Measurements from ENCODE around the gene AR. TPM values are rescaled to one million over a fixed set of nuclear protein-coding genes. Genes with fewer than 3 reads are reported as not detected.

AR gene, protein sequence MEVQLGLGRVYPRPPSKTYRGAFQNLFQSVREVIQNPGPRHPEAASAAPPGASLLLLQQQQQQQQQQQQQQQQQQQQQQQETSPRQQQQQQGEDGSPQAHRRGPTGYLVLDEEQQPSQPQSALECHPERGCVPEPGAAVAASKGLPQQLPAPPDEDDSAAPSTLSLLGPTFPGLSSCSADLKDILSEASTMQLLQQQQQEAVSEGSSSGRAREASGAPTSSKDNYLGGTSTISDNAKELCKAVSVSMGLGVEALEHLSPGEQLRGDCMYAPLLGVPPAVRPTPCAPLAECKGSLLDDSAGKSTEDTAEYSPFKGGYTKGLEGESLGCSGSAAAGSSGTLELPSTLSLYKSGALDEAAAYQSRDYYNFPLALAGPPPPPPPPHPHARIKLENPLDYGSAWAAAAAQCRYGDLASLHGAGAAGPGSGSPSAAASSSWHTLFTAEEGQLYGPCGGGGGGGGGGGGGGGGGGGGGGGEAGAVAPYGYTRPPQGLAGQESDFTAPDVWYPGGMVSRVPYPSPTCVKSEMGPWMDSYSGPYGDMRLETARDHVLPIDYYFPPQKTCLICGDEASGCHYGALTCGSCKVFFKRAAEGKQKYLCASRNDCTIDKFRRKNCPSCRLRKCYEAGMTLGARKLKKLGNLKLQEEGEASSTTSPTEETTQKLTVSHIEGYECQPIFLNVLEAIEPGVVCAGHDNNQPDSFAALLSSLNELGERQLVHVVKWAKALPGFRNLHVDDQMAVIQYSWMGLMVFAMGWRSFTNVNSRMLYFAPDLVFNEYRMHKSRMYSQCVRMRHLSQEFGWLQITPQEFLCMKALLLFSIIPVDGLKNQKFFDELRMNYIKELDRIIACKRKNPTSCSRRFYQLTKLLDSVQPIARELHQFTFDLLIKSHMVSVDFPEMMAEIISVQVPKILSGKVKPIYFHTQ
- 1 to 10 TPM; 2.3 to 3.0 (median 3.0) TPM for polyA plus RNA-seq (ENCODE audit: insufficient read length in 3 of 3)
- long read RNA-seq, donor 1: 0 reads
- long read RNA-seq, donor 2: 0 reads
- long read RNA-seq, donor 3: 0 reads
- long read RNA-seq, donor 4: 0 reads
- long read RNA-seq, donor 5: 0 reads
- long read RNA-seq, donor 6, full-length matches to known transcripts: 1 of 1 reads
- long read RNA-seq, donor 6, partial matches to known transcripts: 0 of 1 reads
- long read RNA-seq, donor 6, other reads (novel, unspliced or antisense): 0 of 1 reads
- long read RNA-seq, donor 7, full-length matches to known transcripts: 1 of 1 reads
- long read RNA-seq, donor 7, partial matches to known transcripts: 0 of 1 reads
- long read RNA-seq, donor 7, other reads (novel, unspliced or antisense): 0 of 1 reads
- long read RNA-seq, donor 8: 0 reads
- long read RNA-seq, donor 9, full-length matches to known transcripts: 1 of 1 reads
- long read RNA-seq, donor 9, partial matches to known transcripts: 0 of 1 reads
- long read RNA-seq, donor 9, other reads (novel, unspliced or antisense): 0 of 1 reads
- long read RNA-seq, donor 10, full-length matches to known transcripts: 1 of 1 reads
- long read RNA-seq, donor 10, partial matches to known transcripts: 0 of 1 reads
- long read RNA-seq, donor 10, other reads (novel, unspliced or antisense): 0 of 1 reads
- long read RNA-seq, donor 11: 0 reads
- long read RNA-seq, donor 12, full-length matches to known transcripts: 1 of 1 reads
- long read RNA-seq, donor 12, partial matches to known transcripts: 0 of 1 reads
- long read RNA-seq, donor 12, other reads (novel, unspliced or antisense): 0 of 1 reads
- long read RNA-seq, donor 13: 0 reads
- long read RNA-seq, donor 14, full-length matches to known transcripts: 2 of 2 reads
- long read RNA-seq, donor 14, partial matches to known transcripts: 0 of 2 reads
- long read RNA-seq, donor 14, other reads (novel, unspliced or antisense): 0 of 2 reads
- long read RNA-seq, donor 15: 0 reads
- long read RNA-seq, donor 16: 0 reads

- DNase-seq: peak; percentile 37
Observed at GRCh38 chrX:67543818-67544217, at the start of gene AR. Gene AR (plus strand): TSS chrX:67544021. CDS start chrX:67545147, 1,126 bp downstream.

GRCh38 chrX:67500617-67501016 lies 43.2 kb upstream of the AR start:
- no peak for DNase-seq

DNA sequence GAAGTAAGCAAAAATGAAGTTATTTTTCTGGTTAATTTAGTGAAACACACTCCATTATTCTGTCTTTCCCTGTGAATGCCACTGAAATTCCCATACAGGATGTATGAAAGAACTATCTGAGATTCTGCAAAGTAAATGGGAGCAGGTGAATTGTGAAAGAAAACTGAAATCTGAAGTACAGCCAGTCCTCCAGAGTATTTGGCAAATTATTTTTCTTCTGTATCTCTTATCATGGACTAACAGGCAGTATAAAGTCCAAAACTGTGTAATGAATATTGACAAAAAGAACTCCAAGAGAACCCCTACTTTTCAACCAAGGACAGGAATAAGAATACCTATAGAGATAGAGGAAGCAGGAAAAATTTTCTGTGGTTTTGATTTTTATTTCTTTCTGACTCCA lies 40.8 kb upstream of the AR start:
- no peak for DNase-seq

DNA sequence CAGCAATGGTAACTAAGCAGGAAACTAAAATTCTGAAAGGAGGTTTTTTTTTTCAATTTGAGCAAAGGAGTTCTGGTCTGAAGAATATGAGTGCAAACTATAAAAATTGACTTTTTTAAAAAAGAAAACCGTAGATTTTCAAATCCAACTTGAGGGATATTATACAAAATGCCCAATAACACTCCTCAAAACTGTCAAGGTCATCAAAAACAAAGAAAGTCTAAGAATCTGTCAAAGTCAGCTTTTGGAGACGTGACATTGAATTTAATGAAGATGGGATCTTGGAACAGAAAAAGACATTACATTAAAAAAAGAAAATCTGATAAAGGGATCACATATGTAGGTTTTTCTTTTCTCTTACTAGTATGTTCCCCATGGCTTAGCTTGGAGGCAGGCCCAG lies 40.4 kb upstream of the AR start:
- DNase-seq: no peak

GRCh38 chrX:67520671-67521070 lies 23.1 kb upstream of the AR start:
- DNase-seq: no peak

DNA sequence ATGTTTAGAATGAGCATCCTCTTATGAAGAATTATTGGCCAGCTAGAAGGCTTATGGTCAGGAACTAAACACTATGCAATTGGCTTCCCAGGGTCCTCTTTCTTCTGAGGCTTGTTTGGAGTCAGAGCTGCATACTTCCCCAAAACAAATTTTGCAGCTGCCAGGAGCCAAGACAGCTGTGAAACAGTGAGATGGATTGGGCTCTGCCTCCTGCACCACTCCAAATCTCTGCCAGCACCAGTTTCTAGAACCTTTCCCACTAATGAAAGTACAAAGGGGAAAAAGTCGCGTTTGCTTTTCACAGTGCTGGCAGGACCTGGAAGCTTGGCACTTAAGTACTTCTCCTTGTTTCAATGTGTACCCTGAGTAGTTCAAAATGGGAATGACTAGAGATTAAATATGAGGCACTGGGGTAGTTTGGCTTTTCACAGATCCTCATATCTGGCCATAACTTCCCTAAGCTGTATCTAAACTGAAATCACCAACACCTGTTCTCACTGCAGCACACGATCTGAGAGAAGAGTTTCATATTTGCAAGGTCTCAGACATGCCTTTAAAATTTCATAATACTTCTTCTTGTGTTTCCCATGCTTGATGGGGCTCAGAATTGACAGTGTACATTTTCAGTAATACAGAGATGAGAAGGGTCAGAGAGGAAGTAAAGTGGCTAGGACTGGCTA lies 20.7 kb upstream of the AR start:
- no peak for DNase-seq

- no peak for DNase-seq
Observed at GRCh38 chrX:67523932-67524331, 19.9 kb upstream of the AR start.

DNA sequence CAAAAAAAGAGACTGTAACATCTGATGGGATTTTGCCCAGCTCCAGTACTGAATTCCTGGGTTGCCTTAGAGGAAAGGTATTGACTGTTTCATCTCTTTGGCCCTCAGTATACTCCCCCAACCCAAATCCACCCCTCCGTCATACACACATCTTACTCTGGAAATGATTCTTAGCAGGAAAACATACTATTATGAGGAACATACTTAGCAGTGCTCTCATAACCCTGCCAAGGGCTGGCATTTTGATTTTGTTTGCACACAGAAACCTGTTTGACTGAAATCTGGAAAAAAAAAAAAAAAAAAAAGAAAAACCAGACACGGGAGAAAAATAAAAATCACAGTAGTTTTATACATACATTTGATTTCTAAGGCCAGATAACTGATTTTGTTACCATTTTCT lies 19.4 kb upstream of the AR start:
- DNase-seq: no peak

DNA sequence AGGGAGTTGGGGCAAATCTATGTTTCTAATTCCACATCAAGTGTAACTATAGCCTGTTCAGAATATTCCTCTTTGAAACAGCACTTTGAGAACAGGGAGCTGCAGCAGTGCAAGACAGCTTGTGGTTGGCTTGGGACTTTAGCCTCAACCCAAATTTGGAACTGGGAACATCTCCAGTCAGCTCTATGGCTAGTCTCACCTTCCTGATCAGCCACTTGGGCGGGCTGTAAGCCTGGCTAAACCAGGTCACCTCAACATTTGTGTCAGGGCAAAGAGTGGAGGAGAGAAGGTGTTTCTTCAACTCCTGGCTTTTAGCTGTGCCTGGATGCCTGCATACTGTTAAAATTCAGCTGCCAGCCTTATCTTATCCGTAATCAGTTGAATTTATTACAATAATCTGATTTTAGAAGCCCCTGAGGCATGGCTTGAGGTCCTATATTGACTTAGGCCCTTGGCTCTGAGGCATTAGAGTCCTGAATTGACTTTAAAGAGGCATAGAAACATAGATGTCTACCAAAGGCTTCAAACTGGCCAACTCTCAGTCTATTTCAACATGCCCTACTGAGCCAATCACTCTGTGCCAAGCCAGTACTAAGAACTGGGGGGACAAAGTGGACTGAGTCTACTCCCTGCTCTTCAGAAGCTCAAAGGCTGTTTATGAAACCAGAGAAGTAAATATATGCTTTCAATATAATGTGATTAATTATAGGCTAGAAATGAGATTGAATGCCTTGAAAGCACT lies 18.7 kb upstream of the AR start:
- DNase-seq: no peak

DNA sequence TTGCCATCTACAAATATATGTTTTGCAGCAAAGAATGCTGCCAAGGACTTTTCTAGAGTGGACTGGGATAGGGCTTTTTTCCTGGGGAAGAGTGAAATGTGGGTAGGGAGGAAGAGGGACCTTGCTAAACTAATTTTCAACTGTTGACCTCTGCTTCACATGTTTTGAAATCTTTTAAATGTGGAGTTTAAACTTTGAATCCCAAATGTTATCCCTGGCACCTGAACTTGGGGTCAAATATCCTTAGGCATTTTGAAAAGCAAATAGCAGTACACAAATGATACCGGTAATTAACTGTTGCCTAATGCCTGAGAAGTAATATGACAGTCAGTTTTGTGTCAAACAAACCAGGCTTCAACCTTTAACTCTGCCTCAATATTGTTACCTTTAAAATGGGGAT lies 7.3 kb upstream of the AR start:
- no peak for DNase-seq

DNA sequence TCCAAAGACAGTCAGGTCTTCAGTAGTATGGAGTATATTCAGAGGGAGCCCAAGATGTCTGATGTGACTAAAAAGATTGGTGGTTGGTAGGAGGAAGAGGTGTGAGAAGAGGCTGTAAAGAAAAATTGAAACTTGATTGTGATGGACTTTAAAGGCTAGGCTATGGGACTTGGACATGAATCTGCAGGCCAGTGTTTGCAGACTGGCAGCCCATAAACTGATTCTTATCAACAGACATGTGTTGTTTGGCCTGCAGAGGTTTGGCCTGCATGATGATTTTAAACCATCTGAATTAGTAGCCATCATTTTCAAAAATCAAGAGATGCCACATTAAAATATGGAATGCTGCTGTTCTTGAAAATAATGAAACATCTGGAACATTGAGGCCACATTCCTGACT lies 5.4 kb upstream of the AR start:
- DNase-seq: no peak

DNA sequence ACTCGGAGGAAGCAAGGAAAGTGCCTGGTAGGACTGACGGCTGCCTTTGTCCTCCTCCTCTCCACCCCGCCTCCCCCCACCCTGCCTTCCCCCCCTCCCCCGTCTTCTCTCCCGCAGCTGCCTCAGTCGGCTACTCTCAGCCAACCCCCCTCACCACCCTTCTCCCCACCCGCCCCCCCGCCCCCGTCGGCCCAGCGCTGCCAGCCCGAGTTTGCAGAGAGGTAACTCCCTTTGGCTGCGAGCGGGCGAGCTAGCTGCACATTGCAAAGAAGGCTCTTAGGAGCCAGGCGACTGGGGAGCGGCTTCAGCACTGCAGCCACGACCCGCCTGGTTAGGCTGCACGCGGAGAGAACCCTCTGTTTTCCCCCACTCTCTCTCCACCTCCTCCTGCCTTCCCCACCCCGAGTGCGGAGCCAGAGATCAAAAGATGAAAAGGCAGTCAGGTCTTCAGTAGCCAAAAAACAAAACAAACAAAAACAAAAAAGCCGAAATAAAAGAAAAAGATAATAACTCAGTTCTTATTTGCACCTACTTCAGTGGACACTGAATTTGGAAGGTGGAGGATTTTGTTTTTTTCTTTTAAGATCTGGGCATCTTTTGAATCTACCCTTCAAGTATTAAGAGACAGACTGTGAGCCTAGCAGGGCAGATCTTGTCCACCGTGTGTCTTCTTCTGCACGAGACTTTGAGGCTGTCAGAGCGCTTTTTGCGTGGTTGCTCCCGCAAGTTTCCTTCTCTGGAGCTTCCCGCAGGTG lies 637 bp downstream of the AR start:
- DNase-seq: no peak

DNA sequence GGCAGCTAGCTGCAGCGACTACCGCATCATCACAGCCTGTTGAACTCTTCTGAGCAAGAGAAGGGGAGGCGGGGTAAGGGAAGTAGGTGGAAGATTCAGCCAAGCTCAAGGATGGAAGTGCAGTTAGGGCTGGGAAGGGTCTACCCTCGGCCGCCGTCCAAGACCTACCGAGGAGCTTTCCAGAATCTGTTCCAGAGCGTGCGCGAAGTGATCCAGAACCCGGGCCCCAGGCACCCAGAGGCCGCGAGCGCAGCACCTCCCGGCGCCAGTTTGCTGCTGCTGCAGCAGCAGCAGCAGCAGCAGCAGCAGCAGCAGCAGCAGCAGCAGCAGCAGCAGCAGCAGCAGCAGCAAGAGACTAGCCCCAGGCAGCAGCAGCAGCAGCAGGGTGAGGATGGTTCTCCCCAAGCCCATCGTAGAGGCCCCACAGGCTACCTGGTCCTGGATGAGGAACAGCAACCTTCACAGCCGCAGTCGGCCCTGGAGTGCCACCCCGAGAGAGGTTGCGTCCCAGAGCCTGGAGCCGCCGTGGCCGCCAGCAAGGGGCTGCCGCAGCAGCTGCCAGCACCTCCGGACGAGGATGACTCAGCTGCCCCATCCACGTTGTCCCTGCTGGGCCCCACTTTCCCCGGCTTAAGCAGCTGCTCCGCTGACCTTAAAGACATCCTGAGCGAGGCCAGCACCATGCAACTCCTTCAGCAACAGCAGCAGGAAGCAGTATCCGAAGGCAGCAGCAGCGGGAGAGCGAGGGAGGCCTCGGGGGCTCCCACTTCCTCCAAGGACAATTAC lies 1.4 kb downstream of the AR start:
- DNase-seq: no peak

GRCh38 chrX:67545893-67546495 lies 2.2 kb downstream of the AR start:
- no peak for DNase-seq

GRCh38 chrX:67546496-67547423 lies 2.9 kb downstream of the AR start:
- DNase-seq: no peak

DNA sequence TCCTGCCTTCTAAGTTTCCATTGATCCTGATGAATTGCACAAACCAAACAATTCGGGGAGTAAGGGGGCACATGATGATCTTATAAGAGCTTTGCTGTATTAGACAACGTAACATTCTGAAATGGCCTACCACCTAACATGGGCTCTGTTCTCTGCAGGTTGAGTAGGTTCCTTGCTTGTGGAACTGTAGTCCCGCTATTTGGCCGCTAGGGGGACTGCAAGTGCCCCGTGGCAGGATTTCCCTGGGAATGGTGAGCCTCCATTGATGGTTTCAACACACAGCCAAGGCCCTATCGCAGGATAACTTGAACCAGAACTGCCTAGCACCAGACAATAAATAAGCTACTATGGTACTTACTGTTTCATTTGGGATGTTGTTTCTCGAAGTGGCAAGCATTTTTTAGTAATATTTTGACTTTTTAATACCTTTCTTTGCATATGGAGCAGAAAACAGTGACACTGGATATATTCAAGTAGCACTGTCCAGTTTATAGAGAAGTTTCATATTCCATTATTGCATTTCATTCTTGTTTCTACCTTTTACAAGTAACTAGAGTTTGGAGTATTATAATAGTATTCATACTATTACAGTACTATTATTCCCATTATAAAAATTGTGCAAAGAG lies 11.9 kb downstream of the AR start:
- DNase-seq: no peak
